H1 (cell line): ENCODE measurements around the gene NIN. TPM values are rescaled to one million over a fixed set of nuclear protein-coding genes. Genes with fewer than 3 reads are reported as not detected.

Source experiments
- ASH2L ChIP-seq: fragments of 200-600, 300-600 bp; sonication (generic); IDR thresholded peaks from one replicate; pipeline ENCODE4 v1.7.1; 2017; ENCODE audit warnings: low read length
- CHD1 ChIP-seq: IDR thresholded peaks from 2 replicates; pipeline ENCODE4 v1.6.1; 2012; ENCODE audit warnings: low read depth, low read length, improper control_type of control experiment
- EP300 ChIP-seq, 2 experiments: IDR thresholded peaks; 1 replicate in 1 of 2; 2 replicates in 1 of 2; pipeline ENCODE4 v1.6.1; 2011 to 2012; ENCODE audit warnings: low read depth in 2 of 2, low read length in 2 of 2, mild to moderate bottlenecking in 2 of 2, borderline replicate concordance in 1 of 2, inconsistent platforms in 1 of 2, moderate library complexity in 1 of 2
- HDAC2 ChIP-seq, 2 experiments: fragments of 300-600 bp in 1 of 2; sonication (generic) in 1 of 2; IDR thresholded peaks; 2 replicates each; pipeline ENCODE4 v1.6.1; 2011 to 2012; ENCODE audit warnings: low read depth in 2 of 2, low read length in 2 of 2, mild to moderate bottlenecking in 2 of 2, moderate library complexity in 2 of 2, borderline replicate concordance in 1 of 2, inconsistent platforms in 1 of 2
- KDM1A ChIP-seq: fragments of 200-600, 300-600 bp; sonication (generic); IDR thresholded peaks from 2 replicates; pipeline ENCODE4 v1.7.1; 2016; ENCODE audit warnings: mild to moderate bottlenecking, low read length, borderline replicate concordance
- polyA plus RNA-seq, 7 experiments: library from polyadenylated mRNA; depleted of rRNA in 3 of 7; stranded (reverse) in 5 of 7; unstranded in 2 of 7; fragments of >200 nt in 5 of 7; fragments of 200-250 nt in 2 of 7; gene quantifications; 1 replicate in 5 of 7; 2 replicates in 1 of 7; 4 replicates in 1 of 7; pipeline versions ENCODE4 v1.2.1 to v1.2.3, GENCODE V29; 2011 to 2013; ENCODE audit warnings: missing spikeins in 2 of 7, mixed read lengths in 2 of 7
- total RNA-seq: library from RNA; stranded (reverse); fragmentation: NEBNext Ultra II Directional; extraction: Animal tissue kit (Norgen Biotek cat#: 25700); gene quantifications from 2 replicates; pipeline ENCODE4 v1.2.1, GENCODE V29; 2021
- TF ChIP-seq, protein P1 (sequence below): IDR thresholded peaks from 2 replicates; pipeline ENCODE4 v1.6.1; 2012; ENCODE audit warnings: low read length, inconsistent platforms

NIN gene
- total and polyA plus RNA-seq, 2 of the 8 experiments (the other 6 are each of a cell fraction or from before 2014, with no cell fraction given), result 3.2 to 21.3 TPM

DNA sequence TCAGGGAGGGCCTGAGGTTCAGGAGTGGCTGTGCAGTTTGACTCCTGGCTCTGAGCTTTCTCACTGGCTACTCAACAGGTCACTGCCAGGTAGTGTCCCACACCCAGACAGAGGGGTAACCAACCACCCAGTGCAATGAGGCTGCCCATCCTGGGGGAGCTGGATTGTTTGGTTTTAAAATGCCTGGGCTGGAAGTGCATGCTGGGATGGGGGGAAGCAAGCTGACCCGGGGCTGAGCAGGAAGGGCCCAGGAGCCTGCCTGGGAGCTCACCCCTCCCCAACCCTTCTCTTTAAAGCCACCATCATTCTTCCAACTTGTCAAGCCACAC, 28.3 kb upstream of the NIN start (continued):
- TF ChIP-seq, protein P1, sequence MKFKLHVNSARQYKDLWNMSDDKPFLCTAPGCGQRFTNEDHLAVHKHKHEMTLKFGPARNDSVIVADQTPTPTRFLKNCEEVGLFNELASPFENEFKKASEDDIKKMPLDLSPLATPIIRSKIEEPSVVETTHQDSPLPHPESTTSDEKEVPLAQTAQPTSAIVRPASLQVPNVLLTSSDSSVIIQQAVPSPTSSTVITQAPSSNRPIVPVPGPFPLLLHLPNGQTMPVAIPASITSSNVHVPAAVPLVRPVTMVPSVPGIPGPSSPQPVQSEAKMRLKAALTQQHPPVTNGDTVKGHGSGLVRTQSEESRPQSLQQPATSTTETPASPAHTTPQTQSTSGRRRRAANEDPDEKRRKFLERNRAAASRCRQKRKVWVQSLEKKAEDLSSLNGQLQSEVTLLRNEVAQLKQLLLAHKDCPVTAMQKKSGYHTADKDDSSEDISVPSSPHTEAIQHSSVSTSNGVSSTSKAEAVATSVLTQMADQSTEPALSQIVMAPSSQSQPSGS, result no peak
- TF ChIP-seq ASH2L (no peak), CHD1 (no peak), HDAC2 (IDR thresholded peaks at IDR 0.05; ENCODE audit: borderline replicate concordance in 1 of 2, low read depth in 2 of 2, low read length in 2 of 2) (no peak), KDM1A (no peak), EP300 (IDR thresholded peaks at IDR 0.05; ENCODE audit: borderline replicate concordance in 1 of 2, low read depth in 2 of 2, low read length in 2 of 2) (no peak)
